Neural crest cell (in vitro differentiated cells): ENCODE results near the gene COL12A1. TPM values are rescaled to one million over a fixed set of nuclear protein-coding genes. Genes with fewer than 3 reads are reported as not detected.

Experiments
- DNase-seq: peaks from one replicate; pipeline ENCODE4 v3.0.0; 2021; ENCODE audit warnings: low read depth, mixed read lengths, low spot score
- H3K27ac Mint-ChIP-seq: one replicate; pipeline ENCODE4 v1.8.0; 2021; ENCODE audit warnings: mild to moderate bottlenecking, mixed read lengths; ENCODE audit not compliant: unreplicated experiment
- H3K27me3 Mint-ChIP-seq: 2 replicates; pipeline ENCODE4 v1.8.0; 2021; ENCODE audit warnings: low read depth, mild to moderate bottlenecking, mixed read lengths
- H3K36me3 Mint-ChIP-seq: 2 replicates; pipeline ENCODE4 v1.8.0; 2021; ENCODE audit warnings: low read depth, mild to moderate bottlenecking, mixed read lengths
- H3K4me1 Mint-ChIP-seq: 2 replicates; pipeline ENCODE4 v1.8.0; 2021; ENCODE audit warnings: mixed read lengths
- H3K4me3 Mint-ChIP-seq: one replicate; pipeline ENCODE4 v1.8.0; 2021; ENCODE audit warnings: mild to moderate bottlenecking, mixed read lengths
- H3K9me3 Mint-ChIP-seq: 2 replicates; pipeline ENCODE4 v1.8.0; 2021; ENCODE audit warnings: mixed read lengths
- CTCF ChIP-seq: fragments of 200-600 bp; sonication (generic); conservative IDR thresholded peaks from 2 replicates; pipeline ENCODE4 v1.5.0; 2021; ENCODE audit warnings: antibody characterized with exemption, mild to moderate bottlenecking
- total RNA-seq: library from RNA; stranded (reverse); gene quantifications from 2 replicates; pipeline ENCODE4 v1.2.1, GENCODE V29; 2021

COL12A1 gene
- total RNA-seq, 1 donor from 2014 or later = 50.2 TPM

- peaks cover 24% of the 10 kb centered on the region for H3K4me1 Mint-ChIP-seq
- H3K36me3 Mint-ChIP-seq = peaks cover 12% of the 10 kb centered on the region
- DNase-seq = no peak
- TF ChIP-seq CTCF = no peak
- H3K9me3 Mint-ChIP-seq = peaks cover 2% of the 10 kb centered on the region
- H3K27me3 Mint-ChIP-seq = no peaks in the 10 kb centered on the region
- no peak overlapping the region for H3K27ac Mint-ChIP-seq
- H3K4me3 Mint-ChIP-seq = no peak overlapping the region
These were observed 39.1 kb downstream of the COL12A1 start for GRCh38 chr6:75166773-75167172.

GRCh38 chr6:75166236-75166635 lies 39.6 kb downstream of the COL12A1 start:
- peaks cover 18% of the 10 kb centered on the region for H3K4me1 Mint-ChIP-seq

GRCh38 chr6:75158176-75158575 lies 47.7 kb downstream of the COL12A1 start:
- no peak for DNase-seq
- Mint-ChIP-seq H3K9me3 (peaks cover 2% of the 10 kb centered on the region), H3K4me1 (peaks cover 23% of the 10 kb centered on the region), H3K27me3 (no peaks in the 10 kb centered on the region), H3K36me3 (peaks cover 15% of the 10 kb centered on the region), H3K27ac (no peak overlapping the region), H3K4me3 (no peak overlapping the region)
- TF ChIP-seq CTCF = no peak

More at GRCh38 chr6:75166236-75166635, 39.6 kb downstream of the COL12A1 start:
- Mint-ChIP-seq H3K27ac (no peak overlapping the region), H3K9me3 (peaks cover 2% of the 10 kb centered on the region), H3K36me3 (peaks cover 12% of the 10 kb centered on the region), H3K4me3 (no peak overlapping the region), H3K27me3 (no peaks in the 10 kb centered on the region)
- no peak for DNase-seq
- TF ChIP-seq CTCF = no peak

- H3K27me3 Mint-ChIP-seq = peaks cover 2% of the 10 kb centered on the region
- no peak overlapping the region for H3K4me3 Mint-ChIP-seq
- no peaks in the 10 kb centered on the region for H3K9me3 Mint-ChIP-seq
- H3K27ac Mint-ChIP-seq = no peak overlapping the region
- H3K36me3 Mint-ChIP-seq = peaks cover 7% of the 10 kb centered on the region
- DNase-seq = no peak
- TF ChIP-seq CTCF = no peak
- peaks cover 23% of the 10 kb centered on the region for H3K4me1 Mint-ChIP-seq
These were observed 48.5 kb downstream of the COL12A1 start for GRCh38 chr6:75157336-75157735.

GRCh38 chr6:75156186-75156878 lies 49.5 kb downstream of the COL12A1 start:
- H3K4me3 Mint-ChIP-seq = no peak overlapping the region
- H3K27ac Mint-ChIP-seq = no peak overlapping the region
- no peak for DNase-seq
- no peaks in the 10 kb centered on the region for H3K9me3 Mint-ChIP-seq
- no peak for TF ChIP-seq CTCF
- peaks cover 23% of the 10 kb centered on the region for H3K4me1 Mint-ChIP-seq
- H3K27me3 Mint-ChIP-seq = peaks cover 4% of the 10 kb centered on the region
- peaks cover 9% of the 10 kb centered on the region for H3K36me3 Mint-ChIP-seq
